AG09319 (cell line): Measurements from ENCODE around the gene TBC1D2B.
A peak's percentile ranks its signal among the peaks of the same experiment; 100 is the strongest.
"Not testable (repeated sequence)": the region's sequence is repeated elsewhere in the genome, so short reads cannot be mapped to it uniquely, and the experiment has no call there.

Source experiments
- DNase-seq: peaks from one replicate; pipeline ENCODE4 v3.0.0-alpha.2; 2010; ENCODE audit warnings: low read depth; ENCODE audit errors: extremely low read depth
- CTCF ChIP-seq: IDR thresholded peaks from 2 replicates; pipeline ENCODE4 v1.5.1; 2011; ENCODE audit warnings: low read depth, mild to moderate bottlenecking, inconsistent platforms, low read length, moderate library complexity

TBC1D2B gene

GRCh38 chr15:77966540-77967234 lies 110.8 kb downstream of the TBC1D2B start:
- DNase-seq: no peak

DNA sequence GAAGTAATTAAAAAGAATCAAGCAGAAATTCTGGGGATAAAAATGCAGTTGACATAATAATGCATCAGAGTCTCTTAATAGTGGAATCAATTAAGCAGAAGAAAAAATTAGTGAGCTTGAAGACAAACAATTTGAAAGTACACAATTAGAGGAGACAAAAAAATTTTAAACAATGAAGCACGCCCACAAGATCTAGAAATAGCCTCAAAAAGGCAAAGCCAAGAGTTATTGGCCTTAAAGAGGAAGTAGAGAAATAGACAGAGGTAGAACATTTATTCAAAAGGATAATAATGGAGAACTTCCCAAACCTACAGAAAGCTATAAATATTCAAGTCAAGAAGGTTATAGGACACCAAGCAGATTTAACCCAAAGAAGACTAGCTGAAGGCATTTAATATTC lies 113.3 kb downstream of the TBC1D2B start:
- no peak for DNase-seq
- TF ChIP-seq CTCF: no peak

More at GRCh38 chr15:77966540-77967234, 110.8 kb downstream of the TBC1D2B start:
- peak; percentile 90 for TF ChIP-seq CTCF

GRCh38 chr15:77959432-77959879 lies 118.1 kb downstream of the TBC1D2B start:
- peak; percentile 90 for TF ChIP-seq CTCF
- no peak for DNase-seq

- DNase-seq: not testable (repeated sequence)
Observed at GRCh38 chr15:77958716-77959431, 118.6 kb downstream of the TBC1D2B start.

DNA sequence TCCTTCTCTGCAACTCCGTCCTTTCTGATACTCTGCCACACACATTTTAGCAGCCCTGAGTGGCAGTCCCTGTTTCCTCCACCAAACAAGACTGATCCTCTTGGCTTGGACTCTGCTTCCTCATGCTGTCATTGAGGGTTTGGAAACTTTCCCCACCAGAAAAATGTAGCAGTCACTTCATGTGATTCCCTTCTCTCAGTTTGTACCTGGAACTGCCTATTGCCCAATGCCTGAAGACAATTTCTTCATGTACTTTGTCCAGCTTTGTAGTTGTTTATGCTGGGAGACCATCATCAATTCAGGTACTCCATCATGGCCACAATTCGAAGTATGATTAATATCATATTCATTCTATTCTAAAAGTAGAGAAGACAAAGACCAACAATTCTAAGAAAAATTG lies 119.5 kb downstream of the TBC1D2B start:
- DNase-seq: not testable (repeated sequence)

DNA sequence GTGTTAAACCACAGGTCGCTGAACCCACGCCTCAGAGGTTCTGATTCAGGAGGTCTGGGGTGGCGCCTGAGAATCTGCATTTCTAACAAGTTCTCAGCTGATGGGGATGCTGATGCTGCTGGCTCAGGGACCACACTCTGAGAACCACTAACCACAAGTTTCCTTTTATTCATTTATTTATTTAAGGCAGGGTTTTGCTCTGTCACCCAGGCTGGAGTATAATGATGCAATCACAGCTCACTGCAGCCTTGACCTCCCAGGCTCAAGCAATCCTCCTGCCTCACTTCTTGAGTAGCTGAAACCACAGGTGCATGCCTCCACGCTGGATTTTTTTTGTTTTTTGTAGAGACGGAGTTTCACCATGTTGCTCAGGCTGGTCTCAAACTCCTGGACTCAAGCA lies 123.6 kb downstream of the TBC1D2B start:
- not testable (repeated sequence) for DNase-seq

DNA sequence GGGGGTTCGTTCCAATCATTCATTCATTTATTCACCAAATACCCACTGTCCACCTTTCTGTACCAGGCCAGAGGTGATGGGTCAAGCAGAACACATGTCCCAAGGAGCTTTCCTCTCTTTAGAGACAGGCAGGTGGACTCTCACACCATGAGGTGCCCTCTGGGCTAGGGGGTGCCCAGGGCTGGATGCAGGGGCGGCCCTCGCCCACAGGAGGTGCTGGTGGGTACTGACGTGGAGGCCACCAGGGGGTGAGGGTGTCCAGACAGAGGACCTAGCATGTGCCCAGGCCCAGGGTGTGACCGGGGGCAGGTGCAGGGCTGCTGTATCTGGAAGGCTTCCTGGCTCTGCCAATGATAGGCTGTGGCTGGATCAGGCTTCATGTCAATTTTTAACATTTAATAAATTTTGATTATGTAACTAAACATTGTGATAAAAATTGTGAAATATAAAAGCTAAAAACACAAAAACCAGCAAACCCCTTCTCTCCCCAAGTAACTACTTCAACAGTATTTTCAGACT lies 124.5 kb downstream of the TBC1D2B start:
- not testable (repeated sequence) for DNase-seq

- not testable (repeated sequence) for DNase-seq
Observed at GRCh38 chr15:77951105-77951786, 126.3 kb downstream of the TBC1D2B start.

DNA sequence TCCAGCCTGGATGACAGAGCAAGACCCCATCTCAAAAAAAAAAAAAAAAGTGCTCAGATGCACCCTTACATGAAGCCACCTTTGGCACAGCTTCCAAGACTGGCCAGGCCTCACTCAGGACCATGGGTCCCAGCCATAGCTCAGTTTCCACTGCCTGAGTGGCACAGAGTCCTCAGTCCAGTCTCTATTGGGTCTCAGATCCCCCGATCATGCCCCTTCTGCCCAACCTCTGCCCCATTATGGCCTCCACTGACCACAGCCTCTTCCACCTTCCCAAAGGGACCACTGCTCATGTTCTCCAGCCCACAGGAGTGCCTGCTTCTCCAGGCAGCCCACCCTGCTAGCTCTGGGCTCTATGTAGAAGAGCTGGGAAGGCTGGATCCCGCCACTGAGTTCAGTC lies 127.0 kb downstream of the TBC1D2B start:
- DNase-seq: not testable (repeated sequence)

DNA sequence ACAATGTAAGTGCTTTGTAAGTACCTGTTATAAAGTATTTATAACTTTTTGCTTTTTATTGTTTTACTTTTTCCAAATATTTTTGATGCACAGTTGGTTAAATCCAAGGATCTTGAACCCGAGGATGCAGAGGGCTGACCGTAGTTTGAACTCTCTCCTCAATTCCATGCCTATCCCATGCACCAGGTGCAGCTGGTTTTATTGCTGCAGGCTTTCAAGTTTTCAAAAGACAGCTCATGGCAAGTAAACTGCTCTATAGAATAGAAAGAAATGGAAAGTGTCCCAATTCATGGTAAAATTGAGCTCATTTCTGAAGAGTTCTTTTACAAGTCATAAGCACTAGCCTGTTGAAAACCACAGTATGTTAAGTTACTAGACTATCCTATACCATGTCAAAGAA lies 131.9 kb downstream of the TBC1D2B start:
- DNase-seq: no peak
- TF ChIP-seq CTCF: no peak
